Hindlimb muscle (tissue), 1 donor: ENCODE data around the gene PPP1CA. TPM values are rescaled to one million over a fixed set of nuclear protein-coding genes. Genes with fewer than 3 reads are reported as not detected.
A peak's percentile ranks its signal among the peaks of the same experiment; 100 is the strongest.

Experiments used
- DNase-seq: peaks from one replicate; pipeline ENCODE4 v3.0.0-alpha.2; 2013
- polyA plus RNA-seq: library from polyadenylated mRNA; unstranded; fragments of 120-200 nt; gene quantifications from one replicate; pipeline ENCODE4 v1.2.1, GENCODE V29; 2013; ENCODE audit not compliant: insufficient read length

The PPP1CA gene
- polyA plus RNA-seq, 1 donor: 146 TPM

DNA sequence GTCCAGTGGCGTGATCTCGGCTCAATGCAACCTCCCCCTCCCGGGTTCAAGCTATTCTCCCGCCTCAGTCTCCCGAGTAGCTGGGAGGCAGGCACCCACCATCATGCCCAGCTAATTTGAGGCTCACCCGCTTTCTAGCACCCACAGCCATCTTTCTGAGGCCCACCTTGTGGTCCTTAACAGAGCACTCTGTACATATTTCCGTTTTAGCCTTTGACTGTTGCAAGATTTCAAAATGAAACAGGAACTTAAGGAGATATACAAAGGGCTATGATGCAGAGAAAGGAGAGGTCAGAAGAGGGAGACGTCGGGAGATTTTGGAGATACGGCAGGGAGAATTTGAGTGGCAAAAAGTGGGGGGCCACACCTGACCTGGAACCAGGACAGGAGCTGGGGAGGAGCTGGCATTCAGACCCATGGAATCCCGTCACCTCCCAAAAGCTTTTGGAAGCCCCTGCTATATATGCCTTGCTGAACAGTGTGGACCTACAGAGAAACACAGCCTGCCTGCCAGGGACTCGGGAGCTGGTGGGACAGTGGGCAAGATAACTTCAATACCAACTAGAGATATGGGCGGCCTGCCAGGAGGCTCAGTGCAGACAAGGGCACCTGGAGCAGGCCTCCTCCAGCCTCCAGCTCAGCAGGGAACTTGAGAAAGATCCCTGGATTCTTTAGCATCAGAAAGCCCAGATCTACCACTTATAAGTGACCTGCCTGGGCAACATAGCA is 20.2 kb downstream of the PPP1CA start:
- no peak for DNase-seq

GRCh38 chr11:67379061-67380058 is 22.3 kb downstream of the PPP1CA start:
- no peak for DNase-seq

DNA sequence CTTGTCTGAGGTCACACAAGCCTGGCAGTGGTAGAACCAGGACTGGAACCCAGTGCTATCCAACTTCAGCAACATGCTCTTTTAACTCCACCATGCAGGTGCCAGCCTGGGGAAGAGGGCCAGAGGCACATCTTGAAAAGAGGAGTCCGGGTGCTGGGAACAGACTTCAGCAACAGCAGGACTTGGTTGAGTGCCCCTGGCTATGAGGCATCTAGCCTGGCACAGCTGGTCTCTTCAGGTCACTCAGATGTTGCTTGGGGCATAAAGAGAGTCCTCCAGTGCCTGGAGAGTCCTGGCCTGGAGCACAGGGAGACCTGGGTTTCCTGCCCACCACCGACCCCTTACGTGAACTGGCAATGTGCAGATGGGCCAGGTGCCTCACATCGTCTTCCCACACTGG is 23.1 kb downstream of the PPP1CA start:
- no peak for DNase-seq

DNA sequence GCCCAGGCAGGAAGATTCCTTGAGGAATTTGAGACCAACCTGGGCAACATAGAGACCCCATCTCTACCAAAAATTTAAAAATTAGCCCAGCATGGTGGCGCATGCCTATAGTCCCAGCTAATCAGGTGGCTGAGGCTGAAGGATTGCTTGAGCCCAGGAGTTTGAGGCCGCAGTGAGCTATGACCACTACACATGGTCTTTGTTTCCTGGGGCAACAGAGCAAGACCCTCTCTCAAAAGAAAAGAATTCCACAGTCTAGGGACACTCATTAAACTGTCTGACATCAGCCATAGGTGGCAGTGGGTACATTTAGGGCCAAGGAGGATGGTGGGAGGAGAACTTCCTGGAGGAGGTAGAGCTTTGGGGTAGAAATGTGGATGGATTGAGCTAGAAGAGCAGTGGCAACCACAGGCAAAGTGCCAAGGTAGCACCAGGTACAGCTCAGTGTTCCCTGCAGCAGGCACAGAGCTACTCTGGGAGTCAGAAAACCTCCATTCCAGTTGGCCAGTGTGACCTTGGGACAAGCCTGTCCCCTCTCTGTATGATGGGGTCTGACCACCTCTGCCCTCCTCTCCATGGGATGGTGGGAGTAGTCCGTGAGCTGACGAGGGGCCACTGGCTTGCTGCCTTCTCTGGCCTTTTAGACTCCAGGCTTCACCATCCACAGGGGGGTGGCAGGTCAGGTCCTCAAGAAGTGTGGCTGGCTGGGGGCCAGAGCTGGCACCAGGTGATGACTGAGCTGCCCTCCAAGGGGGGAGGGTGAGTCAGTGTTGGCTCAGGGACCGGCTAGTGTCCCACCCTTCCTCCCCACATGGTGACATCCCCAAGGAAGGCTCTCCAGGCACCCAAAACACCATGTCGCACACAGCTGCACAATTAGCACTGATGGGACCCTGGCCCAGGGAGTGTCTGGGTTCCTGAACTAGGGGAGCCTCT is 24.5 kb downstream of the PPP1CA start:
- no peak for DNase-seq

DNA sequence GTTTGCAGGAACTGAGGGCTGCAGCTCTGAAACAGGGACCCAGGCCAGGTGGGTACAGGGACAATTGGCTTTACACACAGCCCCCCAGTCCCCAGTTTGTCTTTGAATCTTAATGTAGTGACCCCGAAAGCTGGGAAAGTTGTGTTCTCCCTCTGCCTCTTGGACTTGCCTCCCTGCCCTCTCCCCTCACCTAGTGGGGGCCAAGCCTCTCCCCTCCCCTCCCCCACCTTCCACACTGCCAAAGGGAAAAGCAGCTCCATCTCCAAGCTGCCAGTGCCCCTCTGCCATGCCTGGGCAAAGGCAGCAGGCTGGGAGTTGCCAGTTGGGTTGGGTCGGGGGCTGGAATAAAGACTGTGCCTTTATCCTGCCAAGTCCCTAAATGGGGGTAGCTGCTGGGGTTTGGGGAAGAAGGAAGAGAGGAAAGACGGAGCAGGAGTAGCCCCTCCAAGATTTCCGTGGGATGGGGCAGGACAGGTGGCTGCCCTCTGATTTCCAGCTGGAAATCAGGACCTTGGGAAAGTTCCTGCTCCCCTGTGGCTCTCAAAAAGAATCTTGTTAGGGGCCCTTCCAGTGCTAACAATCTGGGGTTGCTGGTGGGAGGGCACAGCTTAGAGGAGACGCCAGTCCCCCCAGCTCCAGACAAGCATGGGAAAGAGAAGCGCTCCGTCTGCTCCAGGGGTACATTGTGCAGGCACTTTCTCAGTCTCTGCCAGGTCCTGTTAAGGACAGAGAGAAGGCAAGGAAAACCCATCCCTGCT is 25.4 kb downstream of the PPP1CA start:
- no peak for DNase-seq

DNA sequence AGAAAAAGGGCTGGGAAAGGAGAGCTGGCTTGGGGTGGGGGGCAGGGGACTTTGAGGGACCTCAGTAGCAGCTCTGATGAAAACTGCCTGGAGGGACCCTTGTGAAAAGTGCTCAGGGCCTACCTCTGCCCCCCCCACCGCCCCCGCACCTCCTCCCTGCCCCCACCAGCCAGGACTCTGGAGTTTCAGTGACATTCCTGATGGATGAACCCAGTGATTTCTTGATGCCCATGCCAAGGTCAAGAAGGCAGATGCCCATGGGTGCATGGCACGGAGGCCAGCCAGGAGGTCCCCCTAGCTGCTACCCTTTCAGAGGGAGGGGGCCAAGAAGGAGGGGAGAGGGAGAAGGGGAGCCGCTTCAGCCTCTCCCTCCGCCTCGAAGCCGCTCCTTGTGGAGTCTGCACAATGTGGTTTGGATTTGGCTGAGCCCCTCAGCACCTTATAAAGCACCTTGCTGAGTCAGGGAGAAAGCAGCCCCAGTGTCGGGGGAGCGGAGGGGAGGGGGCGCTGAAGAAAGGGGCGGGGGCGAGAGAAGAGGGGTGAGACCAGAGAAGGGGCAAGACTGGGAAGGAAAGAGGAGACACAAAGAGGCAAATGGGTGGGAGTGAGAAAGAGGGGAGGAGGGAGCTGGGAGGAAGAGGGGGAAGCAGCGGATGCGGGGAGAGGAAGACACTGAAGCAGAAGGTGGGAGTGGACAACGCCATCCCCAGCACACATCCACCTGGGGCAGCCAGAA is 26.2 kb downstream of the PPP1CA start:
- DNase-seq: no peak

DNA sequence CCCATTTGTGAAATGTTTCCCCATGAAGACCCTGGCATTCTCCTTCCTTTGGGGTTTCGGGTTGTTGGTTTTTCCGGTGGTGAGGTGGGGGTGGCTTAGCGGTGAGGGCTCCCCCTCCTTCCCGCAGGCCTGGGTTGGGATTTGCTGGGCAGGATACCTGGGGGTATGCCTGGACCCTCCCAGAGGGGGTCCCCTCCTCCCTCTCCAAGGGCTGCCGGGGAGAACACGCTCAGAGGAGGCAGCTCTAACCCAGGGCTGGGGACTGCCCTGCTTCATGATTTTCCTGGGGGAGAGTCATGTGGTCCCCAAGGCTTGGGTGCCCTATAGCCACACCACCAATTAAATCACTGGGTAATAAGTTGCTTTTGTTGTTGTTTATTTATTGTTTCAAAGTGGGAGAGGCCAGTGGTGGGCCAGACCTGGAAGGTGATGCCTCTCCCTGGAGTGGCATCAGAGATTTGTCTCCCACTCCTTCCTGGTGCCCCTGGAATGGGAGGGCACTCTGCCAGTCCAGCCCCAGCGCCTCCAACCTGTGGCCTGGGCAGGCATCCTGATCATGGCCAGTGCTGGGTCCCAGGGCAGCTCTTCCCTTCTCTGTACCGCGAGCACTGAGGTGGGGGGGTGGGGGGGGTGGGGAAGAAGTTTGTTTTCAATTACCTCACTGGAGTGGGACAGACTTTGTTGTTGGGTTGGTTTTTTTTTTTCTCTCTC is 26.9 kb downstream of the PPP1CA start:
- no peak for DNase-seq

GRCh38 chr11:67373648-67374570 is 27.7 kb downstream of the PPP1CA start:
- DNase-seq: peak; percentile 53

DNA sequence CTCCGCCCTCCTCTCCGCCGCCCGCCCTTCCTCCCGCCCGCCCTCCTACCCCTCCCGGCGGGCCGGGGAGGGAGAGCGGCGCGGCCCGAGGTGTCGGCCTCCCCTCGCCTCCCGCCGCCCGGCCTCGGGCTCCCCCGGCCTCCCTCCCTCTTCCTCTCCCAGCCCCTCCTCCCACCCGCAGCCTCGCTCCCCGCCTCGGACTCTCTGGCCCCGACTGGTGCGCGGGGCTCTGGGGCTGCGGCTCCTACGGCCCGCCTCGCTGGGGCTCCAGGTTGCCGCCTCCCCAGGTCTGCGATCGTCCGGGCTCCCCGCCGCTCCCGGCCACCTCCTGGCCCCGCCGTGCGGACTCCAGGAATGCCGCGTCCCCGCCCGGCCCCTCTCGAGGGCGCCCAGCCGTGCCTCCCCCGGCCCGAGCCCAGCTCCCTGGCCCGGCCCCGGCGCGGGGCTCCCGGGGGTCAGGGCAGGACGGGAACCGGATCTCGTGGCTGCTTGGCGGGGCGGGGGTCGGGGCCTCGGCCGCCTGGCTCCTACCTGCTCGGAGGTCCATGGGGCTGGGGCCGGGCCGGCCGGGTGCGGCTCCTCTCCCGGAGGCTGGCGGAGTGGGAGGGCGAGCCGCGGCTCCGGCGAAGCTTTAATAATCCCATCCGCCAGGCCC is 28.5 kb downstream of the PPP1CA start, which contains the start of gene CLCF1:
TSS of gene CLCF1 (minus strand) at position 606 of the 655 bp plus-strand sequence. CDS start at position 547, 59 bp downstream.
- DNase-seq: peak; percentile 68

GRCh38 chr11:67372321-67372992 is 29.2 kb downstream of the PPP1CA start:
- DNase-seq: no peak

- DNase-seq: no peak
These were observed 29.7 kb downstream of the PPP1CA start for GRCh38 chr11:67371911-67372320.

GRCh38 chr11:67371189-67371910 is 30.3 kb downstream of the PPP1CA start:
- DNase-seq: no peak

DNA sequence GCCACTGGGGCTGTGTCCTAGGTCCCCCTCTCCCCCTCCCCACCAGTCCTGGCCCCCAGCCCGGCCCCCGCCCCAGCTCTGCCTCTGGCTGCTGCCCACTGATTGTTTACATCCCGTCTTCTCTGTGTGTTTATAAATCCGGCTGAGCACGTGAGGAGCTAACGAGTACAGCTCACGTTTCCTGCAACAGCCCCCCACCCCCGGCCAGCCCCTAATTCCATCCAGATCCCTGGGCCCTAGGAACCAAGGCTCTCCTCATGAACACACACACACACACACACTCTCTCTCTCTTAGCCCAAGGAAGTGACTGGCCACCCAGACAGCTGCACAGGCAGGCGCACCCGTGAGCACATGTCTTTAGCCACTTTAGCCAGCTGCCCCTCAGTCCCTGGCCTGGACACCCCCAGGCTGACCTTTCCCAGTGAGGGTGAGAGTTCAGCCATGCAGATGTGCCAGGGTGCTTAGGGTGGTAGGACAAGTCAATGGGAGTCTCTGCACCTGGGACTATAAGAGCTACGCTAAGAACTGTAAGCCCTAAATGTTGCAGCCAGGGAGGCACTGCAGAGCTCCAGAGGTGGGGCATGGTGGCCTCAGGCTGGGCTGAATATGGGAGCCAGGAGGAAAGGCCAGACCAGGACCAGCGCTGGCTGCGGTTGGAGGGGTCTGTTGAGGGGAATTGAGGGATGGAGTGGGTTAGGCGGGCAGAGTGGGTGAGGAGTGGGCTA is 31.1 kb downstream of the PPP1CA start:
- no peak for DNase-seq

GRCh38 chr11:67369801-67370284 is 31.8 kb downstream of the PPP1CA start:
- no peak for DNase-seq

DNA sequence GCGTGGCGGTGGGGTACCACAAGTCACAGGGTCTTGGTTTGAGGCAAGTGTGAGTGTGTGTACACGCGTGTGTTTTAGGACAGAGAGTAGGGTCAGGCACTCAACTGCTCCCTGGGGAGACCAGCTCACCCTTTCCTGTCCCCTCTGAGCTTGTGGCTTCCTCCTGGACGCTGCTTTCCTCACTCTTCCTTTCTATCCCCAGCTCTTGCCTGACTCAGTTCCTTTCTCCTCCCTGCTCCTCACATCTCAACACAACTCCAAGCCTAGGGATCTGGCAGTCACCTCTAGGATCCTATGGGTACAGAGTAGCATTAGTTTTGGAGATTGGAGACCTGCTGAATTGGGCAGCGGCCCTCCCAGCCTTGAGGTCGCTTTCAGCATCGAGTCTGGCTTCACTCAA is 32.4 kb downstream of the PPP1CA start:
- no peak for DNase-seq

GRCh38 chr11:67368621-67369020 is 33.0 kb downstream of the PPP1CA start:
- no peak for DNase-seq
